Endothelial cell of umbilical vein (primary cell): Measurements from ENCODE around the gene TEX48. TPM values are rescaled to one million over a fixed set of nuclear protein-coding genes. Genes with fewer than 3 reads are reported as not detected.

ENCODE experiments used
- BruUV-seq: library from RNA; stranded (reverse); fragments of 400-500 nt; replicated peaks from 2 replicates; lab custom pipeline; 2021; lab: Mats Ljungman, UMichigan
- CTCF ChIA-PET: fragments of 300-600, 350-600 bp; sonication (Branson Sonifier 250); formaldehyde crosslinking; loops from one replicate; lab custom pipeline; 2021; ENCODE audit warnings: antibody characterized with exemption, inconsistent platforms; lab: Charles Lee
- POLR2A ChIA-PET: fragments of 300-600, 350-600 bp; sonication (Branson Sonifier 250); formaldehyde crosslinking; loops from one replicate; lab custom pipeline; 2021; ENCODE audit warnings: antibody characterized with exemption, inconsistent platforms; lab: Charles Lee
- DNase-seq: peaks from one replicate; pipeline ENCODE4 v3.0.0-alpha.2; 2011; ENCODE audit warnings: low read depth, low spot score
- FAIRE-seq: peaks from 2 replicates; lab custom pipeline; 2011; peaks lifted over from hg19 to GRCh38; lab: Jason Lieb, UNC
- H2AFZ ChIP-seq: 2 replicates; pipeline ENCODE4 v1.6.0; 2012; ENCODE audit warnings: low read depth, low read length, control low read depth, inconsistent platforms
- H3K27ac ChIP-seq: 2 replicates; pipeline ENCODE4 v1.5.1; 2011; ENCODE audit warnings: low read depth, mild to moderate bottlenecking, control low read depth, low read length, moderate library complexity; ENCODE audit not compliant: insufficient read depth
- H3K27me3 ChIP-seq, 2 experiments: 2 replicates each; pipeline versions ENCODE4 v1.6.0 to v1.6.1; 2011; ENCODE audit warnings: low read length in 2 of 2, mixed read lengths in 1 of 2; ENCODE audit not compliant: control insufficient read depth in 2 of 2, insufficient read depth in 2 of 2
- H3K36me3 ChIP-seq, 2 experiments: 2 replicates in 1 of 2; 3 replicates in 1 of 2; pipeline ENCODE4 v1.5.1; 2011; ENCODE audit warnings: low read length in 2 of 2, mild to moderate bottlenecking in 1 of 2, moderate library complexity in 1 of 2; ENCODE audit not compliant: control insufficient read depth in 2 of 2, insufficient read depth in 2 of 2; ENCODE audit errors: extremely low read depth in 1 of 2
- H3K4me1 ChIP-seq: 3 replicates; pipeline ENCODE4 v1.5.1; 2011; ENCODE audit warnings: mild to moderate bottlenecking, low read length; ENCODE audit not compliant: control insufficient read depth, insufficient read depth; ENCODE audit errors: extremely low read depth
- H3K4me2 ChIP-seq: 2 replicates; pipeline ENCODE4 v1.6.1; 2011; ENCODE audit warnings: low read length, control low read depth, mixed read lengths; ENCODE audit not compliant: insufficient read depth
- H3K4me3 ChIP-seq, 3 experiments: fragments of 200-600 bp in 1 of 3; sonication (generic), shearing (Covaris generic) in 1 of 3; replicated peaks in 1 of 3; 2 replicates each; pipeline ENCODE4 v1.5.1; 2011 to 2016; ENCODE audit warnings: control low read depth in 3 of 3, low read length in 3 of 3, mild to moderate bottlenecking in 2 of 3, inconsistent platforms in 1 of 3, low read depth in 1 of 3, moderate library complexity in 1 of 3; ENCODE audit not compliant: insufficient read depth in 1 of 3
- H3K79me2 ChIP-seq: 2 replicates; pipeline ENCODE4 v1.6.0; 2012; ENCODE audit warnings: low read length, inconsistent platforms; ENCODE audit not compliant: control insufficient read depth, insufficient read depth
- H3K9ac ChIP-seq: replicated peaks from 2 replicates; pipeline ENCODE3; 2011; ENCODE audit warnings: low read length, control low read depth; ENCODE audit not compliant: insufficient read depth; ENCODE audit errors: extremely low read depth
- H3K9me1 ChIP-seq: replicated peaks from 3 replicates; pipeline ENCODE4 v1.6.0; 2011; ENCODE audit warnings: mild to moderate bottlenecking, low read length; ENCODE audit not compliant: control insufficient read depth, insufficient read depth; ENCODE audit errors: extremely low read depth
- H3K9me3 ChIP-seq: replicated peaks from 2 replicates; pipeline ENCODE4 v1.5.1; 2012; ENCODE audit warnings: low read length, inconsistent platforms; ENCODE audit not compliant: control insufficient read depth, insufficient read depth
- H4K20me1 ChIP-seq: replicated peaks from 2 replicates; pipeline ENCODE3; 2011; ENCODE audit warnings: mild to moderate bottlenecking, low read length; ENCODE audit not compliant: control insufficient read depth, insufficient read depth; ENCODE audit errors: extremely low read depth
- FOS ChIP-seq: IDR thresholded peaks from 2 replicates; pipeline ENCODE4 v1.6.1; 2011; ENCODE audit warnings: mild to moderate bottlenecking, low read length, moderate library complexity, borderline replicate concordance; ENCODE audit not compliant: insufficient read depth
- GATA2 ChIP-seq: IDR thresholded peaks from 2 replicates; pipeline ENCODE4 v1.7.0; 2011; ENCODE audit warnings: low read depth, mild to moderate bottlenecking, moderate library complexity, mixed read lengths, low read length; ENCODE audit not compliant: insufficient read length, insufficient read depth
- MYC ChIP-seq: IDR thresholded peaks from one replicate; pipeline ENCODE4 v1.6.1; 2011; ENCODE audit warnings: mild to moderate bottlenecking, low read depth, low read length
- POLR2A ChIP-seq: IDR thresholded peaks from 2 replicates; pipeline ENCODE4 v1.6.1; 2012; ENCODE audit warnings: low read depth, mild to moderate bottlenecking, control low read depth, low read length
- POLR2AphosphoS5 ChIP-seq: IDR thresholded peaks from 2 replicates; pipeline ENCODE4 v1.6.1; 2012; ENCODE audit warnings: low read depth, mild to moderate bottlenecking, control low read depth, low read length, moderate library complexity; ENCODE audit not compliant: insufficient read depth
- dilution Hi-C: fragments of 300-500 bp; cut with MboI; formaldehyde crosslinking; loops from one replicate; pipeline ENCODE4 v1.15.0; 2019; ENCODE audit warnings: low sequenced_read_pairs; ENCODE audit not compliant: extremely low pct_ligation_motif_present
- intact Hi-C: fragments of 100-400 bp; cut with micrococcal nuclease; formaldehyde crosslinking; loops from one replicate; pipeline ENCODE4 v1.10.0; 2022
- polyA plus RNA-seq, 4 experiments: library from polyadenylated mRNA; depleted of rRNA in 3 of 4; stranded (reverse) in 3 of 4; unstranded in 1 of 4; fragments of >200 nt; gene quantifications; 2 replicates each; pipeline versions ENCODE4 v1.2.1 to v1.2.3, GENCODE V29; 2011 to 2012; ENCODE audit warnings: missing spikeins in 1 of 4
- total RNA-seq: library from RNA; stranded (reverse); gene quantifications from 2 replicates; pipeline ENCODE4 v1.2.3, GENCODE V29; 2021
- TF ChIP-seq, protein P1 (sequence below), 2 donors: IDR thresholded peaks; 1 replicate in 1 of 2; 2 replicates in 1 of 2; pipeline ENCODE4 v1.5.1; 2011; ENCODE audit warnings: low read length in 2 of 2, mild to moderate bottlenecking in 2 of 2, moderate library complexity in 2 of 2, control low read depth in 1 of 2, inconsistent platforms in 1 of 2, low read depth in 1 of 2; ENCODE audit not compliant: insufficient read depth in 1 of 2; ENCODE audit errors: extremely low read depth in 1 of 2
- TF ChIP-seq, protein P2 (sequence below): IDR thresholded peaks from 2 replicates; pipeline ENCODE4 v1.6.1; 2011; ENCODE audit not compliant: insufficient read depth, insufficient read length

TEX48 gene
- total and polyA plus RNA-seq, 2 donors (not counting 3 experiments of a cell fraction or from before 2014, with no cell fraction given) = not detected

DNA sequence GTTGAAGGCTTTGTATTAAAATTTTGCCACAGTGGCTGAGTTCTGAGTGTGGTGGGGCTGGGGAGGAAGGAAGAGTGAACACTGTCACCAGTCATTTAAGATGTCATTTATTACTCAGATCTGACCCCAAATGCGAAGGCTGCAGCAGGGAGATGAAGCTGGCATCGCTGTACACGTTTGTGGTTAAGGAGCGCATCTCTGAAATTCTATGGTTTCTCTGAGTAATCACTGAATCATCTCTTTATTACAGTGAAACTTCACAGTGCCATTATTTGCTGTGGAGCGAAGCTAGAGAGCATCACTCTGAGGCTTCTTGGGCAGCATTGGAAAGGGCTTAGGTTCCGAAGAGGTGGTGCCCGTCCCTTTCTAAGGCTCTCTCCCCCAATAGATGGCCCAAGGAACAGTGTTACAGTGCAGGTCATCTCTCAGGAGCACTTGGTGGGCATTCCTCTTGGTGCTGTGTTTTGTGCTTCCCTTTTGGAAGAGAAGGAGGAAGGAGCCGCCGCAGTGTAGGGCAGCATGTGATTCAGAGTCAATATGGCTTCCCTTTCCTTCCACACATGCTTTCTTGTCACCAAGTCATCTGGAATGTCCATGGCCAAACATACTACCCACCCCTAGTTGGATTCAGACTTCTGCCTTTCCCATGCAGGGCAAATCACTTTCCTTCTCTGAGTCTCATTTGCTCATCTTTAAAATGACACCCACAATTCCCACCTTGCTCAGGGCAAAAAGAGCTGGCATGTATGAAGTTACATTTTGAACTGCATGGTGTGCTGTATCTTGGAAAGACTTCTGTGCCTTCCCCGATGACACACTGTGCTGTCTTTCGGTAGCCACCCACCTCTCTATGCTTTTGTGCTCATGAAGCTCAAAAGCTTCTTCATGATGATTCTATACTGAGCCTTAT is 9.3 kb upstream of the TEX48 start:
- dilution Hi-C loops = no loop called here
- Histone ChIP-seq H3K9me3 (no peaks in the 10 kb centered on the region), H3K79me2 (no peaks in the 10 kb centered on the region), H4K20me1 (no peaks in the 10 kb centered on the region), H3K36me3 (no peaks in the 10 kb centered on the region), H3K9me1 (no peaks in the 10 kb centered on the region), H3K27ac (no peak overlapping the region), H3K27me3 (no peaks in the 10 kb centered on the region), H3K4me2 (no peak overlapping the region), H3K4me3 (no peak overlapping the region), H3K4me1 (peaks cover 12% of the 10 kb centered on the region), H3K9ac (no peak overlapping the region), H2AFZ (peak overlapping the region; percentile 9)
- TSS peak; percentile 24 for BruUV-seq
- POLR2A ChIA-PET = no interaction called here
- peak; percentile 23 for DNase-seq
- TF ChIP-seq POLR2A (no peak), GATA2 (peak; percentile 48), FOS (peak; percentile 93)
- peak; percentile 57 for FAIRE-seq
- CTCF ChIA-PET = interaction anchor here (1.0 to 3.1 kb wide), 7 partner anchors 8 to 323 kb away, joined by 3 to 21 read pairs (median 5); no protein-coding TSS in a partner anchor
- intact Hi-C loops = no loop called here

DNA sequence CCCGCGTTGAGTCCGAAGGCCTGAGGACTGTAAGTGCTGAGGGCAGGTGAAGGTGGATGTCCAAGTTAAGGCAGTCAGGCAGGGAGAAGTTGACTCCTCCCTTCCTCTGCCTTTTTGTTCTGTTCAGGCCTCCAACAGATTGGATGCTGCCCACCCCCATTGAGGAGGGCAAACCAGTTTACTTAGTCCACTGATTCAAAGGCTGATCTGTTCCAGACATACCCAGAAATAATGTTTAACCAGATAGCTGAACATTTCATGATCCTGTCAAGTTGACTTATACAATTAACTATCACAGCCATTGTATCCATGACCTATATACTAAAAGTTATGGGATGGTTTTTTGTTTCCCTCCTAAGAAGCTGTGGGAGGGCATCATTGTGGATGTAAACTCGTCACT is 8.3 kb upstream of the TEX48 start:
- Histone ChIP-seq H3K9me1 (no peaks in the 10 kb centered on the region), H3K4me2 (no peak overlapping the region), H3K9ac (no peak overlapping the region), H3K4me1 (peaks cover 12% of the 10 kb centered on the region), H3K4me3 (no peak overlapping the region), H3K27me3 (no peaks in the 10 kb centered on the region), H3K27ac (no peak overlapping the region), H3K79me2 (no peaks in the 10 kb centered on the region), H3K36me3 (no peaks in the 10 kb centered on the region), H2AFZ (no peak overlapping the region), H3K9me3 (no peaks in the 10 kb centered on the region), H4K20me1 (no peaks in the 10 kb centered on the region)
- CTCF ChIA-PET = interaction anchor here (1.1 to 3.1 kb wide), 5 partner anchors 10 to 324 kb away, joined by 4 to 21 read pairs (median 8); no protein-coding TSS in a partner anchor
- dilution Hi-C loops = no loop called here
- no TSS peak for BruUV-seq
- intact Hi-C loops = no loop called here
- POLR2A ChIA-PET = no interaction called here
- TF ChIP-seq MYC = no peak
- TF ChIP-seq, protein P1, sequence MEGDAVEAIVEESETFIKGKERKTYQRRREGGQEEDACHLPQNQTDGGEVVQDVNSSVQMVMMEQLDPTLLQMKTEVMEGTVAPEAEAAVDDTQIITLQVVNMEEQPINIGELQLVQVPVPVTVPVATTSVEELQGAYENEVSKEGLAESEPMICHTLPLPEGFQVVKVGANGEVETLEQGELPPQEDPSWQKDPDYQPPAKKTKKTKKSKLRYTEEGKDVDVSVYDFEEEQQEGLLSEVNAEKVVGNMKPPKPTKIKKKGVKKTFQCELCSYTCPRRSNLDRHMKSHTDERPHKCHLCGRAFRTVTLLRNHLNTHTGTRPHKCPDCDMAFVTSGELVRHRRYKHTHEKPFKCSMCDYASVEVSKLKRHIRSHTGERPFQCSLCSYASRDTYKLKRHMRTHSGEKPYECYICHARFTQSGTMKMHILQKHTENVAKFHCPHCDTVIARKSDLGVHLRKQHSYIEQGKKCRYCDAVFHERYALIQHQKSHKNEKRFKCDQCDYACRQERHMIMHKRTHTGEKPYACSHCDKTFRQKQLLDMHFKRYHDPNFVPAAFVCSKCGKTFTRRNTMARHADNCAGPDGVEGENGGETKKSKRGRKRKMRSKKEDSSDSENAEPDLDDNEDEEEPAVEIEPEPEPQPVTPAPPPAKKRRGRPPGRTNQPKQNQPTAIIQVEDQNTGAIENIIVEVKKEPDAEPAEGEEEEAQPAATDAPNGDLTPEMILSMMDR (IDR thresholded peaks at IDR 0.05; ENCODE audit: extremely low read depth in 1 of 2, insufficient read depth in 1 of 2, low read depth in 1 of 2, low read length in 2 of 2) = no peak
- TF ChIP-seq, protein P2, sequence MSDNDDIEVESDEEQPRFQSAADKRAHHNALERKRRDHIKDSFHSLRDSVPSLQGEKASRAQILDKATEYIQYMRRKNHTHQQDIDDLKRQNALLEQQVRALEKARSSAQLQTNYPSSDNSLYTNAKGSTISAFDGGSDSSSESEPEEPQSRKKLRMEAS = no peak
- TF ChIP-seq GATA2 = no peak
- no peak for TF ChIP-seq POLR2AphosphoS5
- no peak for TF ChIP-seq POLR2A
- FAIRE-seq (no peak), DNase-seq (no peak)
